Pericardium fibroblast (primary cell): ENCODE results near the gene GJC2. TPM values are rescaled to one million over a fixed set of nuclear protein-coding genes. Genes with fewer than 3 reads are reported as not detected.

Experiments used
- total RNA-seq: library from RNA; depleted of rRNA; stranded (reverse); fragments of >200 nt; gene quantifications from 2 replicates; pipeline ENCODE4 v1.2.3, GENCODE V29; 2015

GJC2 gene
- total RNA-seq = 0.60 and 6.2 TPM in 2 replicates

DNA sequence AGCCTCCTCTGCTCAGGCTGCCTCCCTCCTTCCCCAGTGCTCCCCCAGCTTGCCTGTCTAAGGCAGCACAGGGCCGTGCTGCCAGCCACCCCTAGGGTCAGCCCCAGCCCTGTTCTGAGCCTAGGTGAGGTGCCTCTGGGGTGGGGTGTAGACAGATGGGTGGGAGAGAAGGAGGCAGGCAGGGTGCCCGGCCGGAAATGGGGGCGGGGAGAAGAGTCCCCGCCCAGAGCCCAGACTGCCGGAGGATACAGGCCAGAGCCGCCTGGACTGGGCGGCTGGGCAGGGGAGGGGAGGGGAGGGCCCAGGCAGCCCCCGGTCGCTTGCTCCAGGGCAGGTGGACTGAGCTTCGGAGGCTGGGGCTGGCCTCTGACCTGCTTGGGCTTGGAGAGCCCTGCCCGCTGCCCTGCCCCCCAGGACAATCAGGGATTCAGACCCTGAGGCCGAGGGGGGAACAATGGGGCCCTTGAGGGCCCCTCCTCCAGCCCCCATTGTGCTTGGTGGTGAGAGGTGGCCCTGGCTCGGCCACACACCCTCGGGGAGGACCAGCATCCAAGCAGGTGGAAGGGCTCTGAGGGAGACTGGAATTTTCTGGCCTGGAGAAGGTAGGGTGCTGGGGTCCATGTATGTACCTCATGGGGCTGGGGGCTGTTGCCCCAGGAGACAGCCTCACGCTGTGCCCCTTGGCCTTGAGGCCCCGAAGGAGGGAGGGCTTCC lies at the start of gene GJC2:
Gene GJC2 (plus strand): TSS at position 525 of the 714 bp plus-strand sequence. CDS start 7,829 bp downstream, outside the sequence.

DNA sequence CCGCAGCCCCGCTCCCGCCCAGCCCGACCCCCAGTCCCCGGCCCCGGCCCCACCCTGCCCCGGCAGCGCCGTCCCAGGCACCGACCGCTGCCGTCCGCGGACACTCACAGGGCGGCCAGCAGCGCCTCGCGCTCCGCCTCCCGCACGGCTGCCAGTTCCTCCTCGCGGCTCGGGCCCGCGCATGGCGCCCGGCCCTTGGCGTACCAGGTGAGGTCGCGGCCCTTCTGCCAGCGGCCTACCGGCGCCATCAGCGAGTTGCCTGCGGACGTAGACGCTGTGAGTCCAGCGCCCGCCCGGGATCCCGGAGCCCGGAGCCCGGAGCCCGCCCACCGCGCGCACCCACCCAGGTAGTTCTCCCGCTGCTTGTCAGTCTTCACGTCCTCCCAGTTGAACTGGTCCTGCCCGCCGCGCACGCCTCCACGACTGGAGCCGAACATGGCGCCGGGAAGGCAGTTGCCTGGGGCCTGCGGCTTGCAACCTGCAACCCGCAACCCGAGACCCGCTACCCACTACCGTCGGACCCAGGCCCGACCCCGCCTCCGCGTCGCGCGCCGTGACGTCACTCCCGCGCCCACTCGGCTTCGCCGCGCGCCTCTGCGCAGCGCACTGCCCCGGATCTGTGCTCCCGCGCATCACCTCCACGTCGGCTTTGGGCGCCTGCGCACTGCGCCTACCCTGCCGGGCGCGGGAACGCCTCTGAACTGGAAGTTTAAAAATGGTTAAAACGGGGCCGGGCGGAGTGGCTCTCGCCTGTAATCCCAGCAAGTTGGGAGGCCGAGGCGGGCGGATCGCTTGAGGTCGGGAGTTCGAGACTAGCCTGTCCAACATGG lies 46.7 kb upstream of the GJC2 start, which contains the start of gene C1orf35:
Gene C1orf35 (minus strand): TSS at position 535 of the 830 bp plus-strand sequence. CDS start 98 bp downstream, at position 437.

DNA sequence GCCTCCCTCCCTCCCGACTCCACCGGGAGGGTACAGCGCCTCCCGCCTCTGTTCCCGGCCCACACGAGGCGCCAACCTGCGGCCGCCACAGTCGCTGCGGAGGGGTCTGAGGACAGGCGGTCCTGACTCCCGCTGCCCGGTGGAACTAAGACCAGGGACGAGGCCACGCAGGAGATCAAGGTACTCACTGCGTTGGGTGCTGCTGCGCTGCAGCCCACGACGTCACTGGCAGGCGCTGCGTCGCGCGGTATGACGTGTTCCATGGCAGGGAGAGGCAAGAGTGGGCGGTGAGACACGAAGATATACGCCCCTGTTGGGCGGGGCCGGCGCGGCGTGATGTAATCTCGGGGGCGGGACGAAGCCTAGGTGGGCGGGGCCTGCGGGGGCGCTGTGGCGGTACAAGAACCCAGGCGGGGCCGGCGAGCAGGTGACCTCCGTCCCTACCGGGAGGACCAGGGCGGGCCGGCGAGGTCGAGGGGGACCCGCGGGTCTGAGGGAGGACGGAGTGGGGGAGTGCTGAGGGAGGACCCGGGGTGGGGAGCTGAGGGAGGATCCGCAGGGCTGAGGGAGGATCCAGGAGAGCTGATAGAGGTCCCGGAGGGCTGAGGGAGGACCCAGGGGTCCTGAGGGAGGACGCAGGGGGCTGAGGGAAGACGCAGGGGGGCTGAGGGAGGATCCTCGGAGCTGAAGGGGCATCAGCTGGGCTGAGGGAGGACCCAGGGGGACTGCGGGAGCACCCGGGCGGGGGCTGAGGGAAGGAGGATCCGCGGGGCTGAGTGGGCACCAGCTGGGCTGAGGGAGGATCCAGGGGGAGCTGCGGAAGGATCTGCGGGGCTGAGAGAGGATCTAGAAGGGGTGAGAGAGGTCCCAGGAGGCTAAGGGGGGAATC lies 40.4 kb upstream of the GJC2 start, which contains the start of gene MRPL55:
Gene MRPL55 (minus strand): TSS at position 227 of the 889 bp plus-strand sequence. CDS start 1,039 bp downstream, outside the sequence.

DNA sequence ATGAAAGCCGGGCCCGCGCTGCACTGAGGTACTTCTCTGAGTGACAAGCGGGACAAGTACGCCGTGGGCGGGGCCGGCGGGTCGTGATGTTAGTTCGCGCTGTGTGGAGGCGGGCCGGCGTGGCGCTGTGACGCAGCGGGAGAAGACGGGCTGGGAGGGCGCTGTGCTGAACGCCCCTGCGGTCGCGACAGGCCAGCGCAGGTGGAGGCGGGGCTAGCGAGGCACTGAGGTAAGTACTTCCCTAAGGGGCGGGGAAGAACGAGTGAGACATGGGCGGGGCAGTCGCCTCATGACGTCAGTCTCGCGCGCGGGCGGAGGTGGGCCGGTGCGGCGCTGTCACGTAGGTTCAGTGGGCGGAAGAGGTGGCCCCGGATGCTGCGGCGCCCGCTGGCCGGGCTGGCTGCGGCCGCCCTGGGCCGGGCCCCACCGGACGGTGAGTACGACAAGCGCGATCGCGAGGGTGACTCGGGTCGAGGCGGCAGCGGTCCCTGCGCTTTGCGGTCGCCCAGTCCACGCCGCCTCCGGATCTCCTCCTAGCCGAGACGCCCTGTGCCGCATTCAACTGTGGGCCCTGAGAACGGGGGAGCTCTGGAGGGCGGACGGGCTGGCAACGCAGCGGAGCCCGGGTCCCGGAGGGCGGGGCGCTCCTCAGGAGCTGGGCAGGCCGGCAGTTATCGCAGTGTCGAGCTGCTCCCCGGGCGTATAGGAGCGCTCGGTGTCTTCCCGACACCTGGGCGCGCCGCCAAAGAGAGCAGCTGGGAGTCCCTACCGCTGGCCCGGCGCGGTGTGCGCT lies 9.6 kb upstream of the GJC2 start, which contains the start of gene GUK1:
Gene GUK1 (plus strand): TSS at position 349 of the 793 bp plus-strand sequence. CDS start 24 bp downstream, at position 373.

DNA sequence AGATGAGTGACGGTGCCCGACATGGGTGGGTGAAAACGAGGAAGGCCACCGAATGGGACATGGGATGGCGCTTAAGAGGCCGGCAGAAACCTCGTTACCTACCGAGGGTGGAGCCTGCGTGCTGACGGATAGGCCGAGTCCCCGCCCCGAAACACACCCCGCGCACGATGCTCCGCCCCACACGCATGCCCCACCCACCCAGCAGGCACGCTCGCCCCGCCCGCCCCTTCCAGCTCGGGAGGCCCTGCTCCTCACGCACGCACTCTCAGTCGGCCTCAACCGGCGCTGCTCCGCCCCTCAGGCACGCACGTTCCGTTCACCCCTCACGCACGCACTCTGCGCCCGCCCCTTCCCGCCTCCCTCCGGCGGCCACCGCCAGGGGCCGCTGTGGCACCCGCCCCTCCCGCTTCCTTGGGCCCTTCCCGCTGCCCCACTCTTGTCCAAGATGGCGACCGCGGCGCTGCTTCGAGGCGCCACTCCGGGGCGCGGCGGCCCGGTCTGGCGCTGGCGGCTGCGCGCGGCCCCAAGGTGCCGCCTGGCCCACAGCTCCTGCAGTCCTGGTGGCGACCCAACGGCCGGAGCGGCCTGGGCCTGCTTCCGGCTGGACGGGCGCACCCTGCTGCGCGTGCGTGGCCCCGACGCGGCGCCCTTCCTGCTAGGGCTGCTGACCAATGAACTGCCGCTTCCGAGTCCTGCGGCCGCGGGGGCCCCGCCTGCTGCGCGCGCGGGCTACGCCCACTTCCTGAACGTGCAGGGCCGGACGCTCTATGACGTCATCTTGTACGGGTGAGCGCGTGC lies 15.8 kb downstream of the GJC2 start, which contains the start of gene IBA57:
Gene IBA57 (plus strand): TSS at position 433 of the 798 bp plus-strand sequence. CDS start 13 bp downstream, at position 446.

DNA sequence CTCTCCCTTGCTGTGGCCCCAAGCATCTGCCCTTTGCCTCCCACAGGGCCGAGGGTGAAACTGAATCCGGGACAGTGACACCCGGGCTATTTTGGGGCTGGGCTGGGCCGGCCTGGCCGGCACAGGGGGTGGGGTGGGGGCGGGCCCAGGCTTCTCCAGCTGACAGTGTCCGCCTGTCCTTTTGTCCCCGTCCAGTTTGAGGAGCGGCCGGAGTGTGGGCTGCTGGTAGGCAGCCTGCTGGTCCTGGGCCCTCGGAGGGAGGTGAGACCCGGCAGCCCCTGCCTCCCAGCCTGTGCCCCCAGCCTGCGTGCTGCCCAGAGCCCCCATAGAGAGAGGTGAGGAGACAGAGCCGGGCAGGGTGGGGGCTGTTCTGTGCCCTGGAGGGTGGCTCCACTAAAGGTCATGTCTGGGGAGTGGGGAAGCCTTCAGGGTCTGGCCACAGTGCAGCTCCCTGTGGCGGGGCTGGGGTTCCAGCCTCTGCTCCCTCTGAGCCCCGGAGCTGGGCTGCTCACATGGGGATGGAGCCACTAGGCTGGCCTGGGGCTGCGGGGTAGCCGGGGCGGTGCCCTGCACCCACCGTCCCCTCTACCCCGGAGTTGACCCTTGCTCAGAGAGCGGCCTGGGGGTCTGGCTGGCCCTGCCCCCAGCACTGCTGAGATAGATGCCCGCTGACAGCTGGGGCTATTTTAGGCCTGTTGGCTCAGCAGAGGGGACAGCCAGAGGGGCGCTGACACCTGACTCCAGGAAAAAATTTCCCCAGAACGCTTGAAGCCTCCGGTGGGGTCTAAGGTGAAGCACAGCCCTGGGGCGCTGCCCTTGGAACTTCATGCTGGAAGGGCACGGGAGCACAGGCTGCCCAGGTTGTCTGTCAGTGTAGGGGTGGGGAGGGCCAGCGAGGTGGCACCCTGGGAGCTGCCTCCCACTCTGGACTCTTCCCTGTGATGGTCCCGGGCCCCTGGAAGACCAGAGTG lies 58.4 kb downstream of the GJC2 start, which contains the start of gene OBSCN:
Gene OBSCN (plus strand): TSS at position 194 of the 971 bp plus-strand sequence. CDS start 3,740 bp downstream, outside the sequence.

Other genes with a start within 250 kb of the GJC2 start
- 0.47 and 1.5 TPM in 2 replicates for gene WNT9A, start 202.0 kb upstream of the GJC2 start, total RNA-seq
- not detected in 2 replicates for gene WNT3A, start 142.9 kb upstream of the GJC2 start, total RNA-seq
- 348 and 401 TPM in 2 replicates for gene ARF1, start 67.2 kb upstream of the GJC2 start, total RNA-seq
- gene C1orf35, start 46.6 kb upstream of the GJC2 start, total RNA-seq = 5.8 and 10.7 TPM in 2 replicates
- gene MRPL55, start 40.6 kb upstream of the GJC2 start, total RNA-seq = 60.0 and 60.2 TPM in 2 replicates
- 373 and 571 TPM in 2 replicates for gene GUK1, start 9.7 kb upstream of the GJC2 start, total RNA-seq
- gene IBA57, start 15.9 kb downstream of the GJC2 start, total RNA-seq = 2.2 and 4.1 TPM in 2 replicates
- gene OBSCN, start 58.1 kb downstream of the GJC2 start, total RNA-seq = 5.3 and 6.9 TPM in 2 replicates